Activated naive CD8-positive, alpha-beta T cell treated with anti-CD3 and anti-CD28 coated beads for 36 hours (primary cell): ENCODE data around the gene ARMH4. TPM values are rescaled to one million over a fixed set of nuclear protein-coding genes. Genes with fewer than 3 reads are reported as not detected.

Experiments
- DNase-seq: peaks from one replicate; pipeline ENCODE4 v3.0.0; 2021
- H3K27ac Mint-ChIP-seq: one replicate; pipeline ENCODE4 v1.8.0; 2022; ENCODE audit warnings: mild to moderate bottlenecking, moderate library complexity, mixed read lengths
- H3K27me3 Mint-ChIP-seq: one replicate; pipeline ENCODE4 v1.8.0; 2022; ENCODE audit warnings: mild to moderate bottlenecking, mixed read lengths
- H3K36me3 Mint-ChIP-seq: one replicate; pipeline ENCODE4 v1.8.0; 2021; ENCODE audit warnings: mild to moderate bottlenecking, mixed read lengths
- H3K4me1 Mint-ChIP-seq: one replicate; pipeline ENCODE4 v1.8.0; 2021; ENCODE audit warnings: mixed read lengths
- H3K4me3 Mint-ChIP-seq: one replicate; pipeline ENCODE4 v1.8.0; 2022; ENCODE audit warnings: mild to moderate bottlenecking, moderate library complexity, mixed read lengths
- H3K9me3 Mint-ChIP-seq: one replicate; pipeline ENCODE4 v1.8.0; 2022; ENCODE audit warnings: mixed read lengths
- total RNA-seq, 2 experiments: library from RNA; stranded (reverse); gene quantifications; one replicate each; pipeline ENCODE4 v1.2.3, GENCODE V29; 2021

The ARMH4 gene
- total RNA-seq, 2 experiments from 2014 or later, result not detected

DNA sequence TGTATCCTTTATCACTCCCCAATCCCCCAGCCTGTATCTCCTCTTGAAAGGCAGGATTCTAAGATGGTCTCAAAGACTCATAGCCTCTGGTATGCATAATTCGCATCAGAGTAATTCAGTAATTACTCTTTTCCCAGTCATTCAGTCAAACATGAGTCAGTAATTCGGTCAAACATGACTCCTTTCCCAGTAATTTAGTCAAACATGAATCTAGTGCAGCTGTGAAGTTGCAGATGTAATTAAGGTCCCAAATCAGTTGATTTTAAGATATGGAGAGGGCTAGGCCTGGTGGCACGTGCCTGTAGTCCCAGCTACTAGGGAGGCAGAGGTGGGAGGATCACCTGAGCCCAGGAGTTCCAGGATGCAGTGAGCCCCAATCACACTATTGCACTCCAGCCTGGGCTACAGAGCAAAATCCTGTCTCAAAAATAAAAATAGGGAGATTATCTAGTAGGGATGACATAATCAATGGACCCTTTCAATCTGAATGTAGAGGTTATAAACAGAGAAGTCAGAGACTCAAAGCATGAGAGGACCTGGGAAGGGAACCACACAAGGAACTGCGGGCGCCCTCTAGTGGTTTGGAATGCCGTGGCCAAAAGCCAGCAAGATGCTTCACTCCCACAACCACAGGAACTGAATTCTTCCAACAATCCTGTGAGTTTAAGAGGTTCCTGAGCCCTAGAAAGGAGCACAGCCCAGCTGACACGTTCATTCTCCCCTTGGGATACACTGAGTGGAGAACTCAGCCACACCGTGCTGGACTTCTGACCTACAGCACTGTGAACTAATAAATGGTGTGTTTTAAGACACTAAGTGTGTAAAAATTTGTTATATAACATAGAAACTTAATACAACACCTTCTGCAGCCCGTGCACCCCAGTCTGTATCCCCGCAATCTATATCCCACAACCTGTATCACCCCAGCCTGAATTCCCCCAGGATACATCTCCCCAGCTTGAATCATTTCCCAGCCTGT lies 14.3 kb upstream of the ARMH4 start:
- Mint-ChIP-seq H3K9me3 (no peaks in the 10 kb centered on the region), H3K27ac (no peak overlapping the region), H3K4me1 (no peaks in the 10 kb centered on the region), H3K36me3 (no peaks in the 10 kb centered on the region), H3K27me3 (peaks cover 8% of the 10 kb centered on the region), H3K4me3 (no peak overlapping the region)
- DNase-seq, result peak; percentile 59

DNA sequence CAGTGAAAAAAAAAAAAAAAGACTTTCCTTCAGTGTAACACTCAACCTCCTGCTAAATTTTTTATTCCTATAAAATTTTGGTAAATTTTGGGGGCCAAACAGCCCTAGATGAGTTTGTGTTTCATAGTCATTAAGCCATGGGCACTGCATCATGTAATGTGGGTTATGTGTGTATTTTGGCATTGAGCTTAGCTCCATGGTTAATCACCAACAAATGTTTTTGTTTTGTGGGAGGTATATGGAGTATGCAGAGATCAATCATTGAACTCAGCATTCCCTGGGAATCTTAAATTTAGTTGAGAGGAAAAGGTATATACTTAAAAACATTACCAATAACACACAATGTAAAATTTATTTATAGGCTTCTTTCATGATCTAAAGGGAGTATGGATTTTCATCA lies 8.5 kb upstream of the ARMH4 start:
- DNase-seq, result no peak
- H3K9me3 Mint-ChIP-seq, result no peaks in the 10 kb centered on the region
- H3K4me1 Mint-ChIP-seq, result no peaks in the 10 kb centered on the region
- peaks cover 10% of the 10 kb centered on the region for H3K27me3 Mint-ChIP-seq
- H3K36me3 Mint-ChIP-seq, result no peaks in the 10 kb centered on the region
- no peak overlapping the region for H3K27ac Mint-ChIP-seq
- H3K4me3 Mint-ChIP-seq, result no peak overlapping the region

DNA sequence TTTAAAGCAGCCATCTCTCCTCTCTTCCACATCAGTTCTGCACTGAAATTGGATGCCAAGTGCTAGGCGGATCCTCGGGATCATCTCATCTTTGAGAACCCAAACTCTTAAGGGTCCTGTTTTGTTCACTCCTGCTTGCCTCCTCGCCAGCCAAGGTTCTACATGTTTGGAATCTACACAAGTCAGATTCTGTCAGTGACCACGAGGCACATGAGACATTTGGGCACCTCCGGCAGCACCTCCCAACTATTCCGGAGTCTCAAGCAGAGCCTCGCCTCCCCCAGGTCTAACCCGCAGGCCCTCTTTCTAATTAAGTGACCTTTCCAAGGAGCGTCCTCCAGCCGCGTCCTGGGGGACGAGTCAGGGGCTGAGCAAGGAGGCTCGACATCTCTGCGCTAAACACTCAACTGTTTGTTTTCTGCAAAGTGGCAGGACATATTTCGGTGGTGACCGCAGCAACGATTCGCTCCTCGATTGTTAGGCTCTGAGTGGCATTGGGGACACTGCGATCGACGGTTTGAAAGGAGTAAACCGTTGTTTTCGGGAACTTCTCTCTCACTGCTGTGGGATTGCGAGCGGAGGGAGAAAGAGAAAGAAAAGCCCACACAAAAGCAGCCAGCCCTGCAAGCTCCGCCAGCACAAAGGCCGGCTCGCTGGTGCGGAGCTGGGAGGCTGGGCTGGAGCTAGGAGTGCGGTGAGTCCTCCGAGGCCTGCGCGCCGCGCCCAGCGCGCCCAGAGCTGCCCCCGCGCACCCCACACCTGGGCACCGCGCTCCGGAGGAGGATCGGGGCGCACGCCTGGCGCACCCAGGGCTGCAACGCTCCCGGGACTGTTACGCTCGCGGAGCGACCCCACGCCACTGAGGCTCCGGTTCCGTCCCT lies 640 bp downstream of the ARMH4 start:
- Mint-ChIP-seq H3K27ac (no peak overlapping the region), H3K9me3 (no peaks in the 10 kb centered on the region), H3K36me3 (no peaks in the 10 kb centered on the region), H3K27me3 (peaks cover 73% of the 10 kb centered on the region), H3K4me3 (peak overlapping the region; percentile 68), H3K4me1 (peaks cover 15% of the 10 kb centered on the region)
- DNase-seq, result no peak

DNA sequence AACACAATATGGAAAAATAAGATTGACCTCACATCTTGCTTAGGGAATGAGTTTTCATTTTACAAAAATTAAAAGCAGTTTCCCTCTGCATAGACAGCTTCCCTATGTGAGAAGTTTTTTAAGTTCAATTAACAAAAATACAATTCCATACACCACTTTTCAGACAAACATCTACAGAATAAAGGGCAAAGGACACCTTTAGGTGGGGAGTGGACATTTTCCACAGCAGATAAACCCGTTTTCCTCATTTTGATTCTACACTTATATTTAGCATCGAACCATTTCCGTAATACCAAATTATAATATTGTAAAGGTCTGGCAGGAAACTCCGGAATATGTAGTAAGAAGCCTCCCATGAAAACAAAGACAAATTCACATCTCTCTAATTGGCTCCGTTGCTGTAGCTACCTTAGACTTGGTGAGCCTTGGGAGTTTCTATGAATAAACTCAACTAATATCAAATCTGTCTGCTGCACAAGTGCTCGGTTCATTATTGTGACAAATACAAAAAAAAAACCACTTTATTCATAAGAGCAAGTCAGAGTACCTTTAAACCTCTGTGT lies 1.7 kb downstream of the ARMH4 start:
- peaks cover 15% of the 10 kb centered on the region for H3K4me1 Mint-ChIP-seq
- no peaks in the 10 kb centered on the region for H3K36me3 Mint-ChIP-seq
- peaks cover 69% of the 10 kb centered on the region for H3K27me3 Mint-ChIP-seq
- no peak overlapping the region for H3K4me3 Mint-ChIP-seq
- H3K9me3 Mint-ChIP-seq, result no peaks in the 10 kb centered on the region
- DNase-seq, result no peak
- H3K27ac Mint-ChIP-seq, result no peak overlapping the region

DNA sequence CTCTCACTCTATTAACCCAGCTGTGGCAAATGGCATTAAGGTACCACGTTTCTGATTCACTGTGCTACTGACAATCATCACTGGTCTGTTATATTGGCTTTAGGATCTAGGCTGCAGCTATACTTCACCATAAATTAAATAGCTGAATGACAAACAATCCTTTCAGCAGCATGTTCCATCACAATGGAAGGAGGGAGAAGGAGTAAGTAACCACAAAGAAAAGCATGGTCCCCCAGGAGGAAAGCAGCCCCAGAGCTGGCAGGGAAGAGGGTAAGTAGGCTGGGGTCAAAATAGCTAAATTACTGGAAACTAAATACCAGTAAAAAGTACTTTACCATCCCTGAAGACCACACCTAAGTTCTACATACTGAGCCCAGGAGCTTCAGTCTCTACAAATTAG lies 2.8 kb downstream of the ARMH4 start:
- H3K9me3 Mint-ChIP-seq, result no peaks in the 10 kb centered on the region
- H3K36me3 Mint-ChIP-seq, result no peaks in the 10 kb centered on the region
- no peak overlapping the region for H3K27ac Mint-ChIP-seq
- H3K4me1 Mint-ChIP-seq, result peaks cover 15% of the 10 kb centered on the region
- H3K4me3 Mint-ChIP-seq, result no peak overlapping the region
- no peak for DNase-seq
- H3K27me3 Mint-ChIP-seq, result peaks cover 64% of the 10 kb centered on the region

DNA sequence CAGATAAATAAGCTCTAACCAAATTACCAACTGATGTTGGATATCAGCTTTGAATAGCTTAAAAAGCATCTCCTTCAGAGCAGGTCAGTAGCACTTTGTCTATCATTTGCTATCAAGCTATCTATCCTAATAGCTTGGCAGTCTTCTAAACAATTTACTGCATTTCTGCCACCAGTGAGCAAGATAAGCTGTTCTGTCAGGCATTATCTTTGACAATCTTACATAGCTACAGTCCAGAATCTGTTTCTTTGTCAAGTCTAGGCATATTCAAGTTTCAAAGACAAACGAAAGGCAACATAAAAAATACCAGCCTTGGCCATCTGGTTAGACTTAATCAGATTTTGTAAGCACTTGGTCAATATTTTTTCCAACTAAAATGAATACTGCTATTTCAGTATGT lies 5.6 kb downstream of the ARMH4 start:
- H3K27me3 Mint-ChIP-seq, result peaks cover 48% of the 10 kb centered on the region

DNA sequence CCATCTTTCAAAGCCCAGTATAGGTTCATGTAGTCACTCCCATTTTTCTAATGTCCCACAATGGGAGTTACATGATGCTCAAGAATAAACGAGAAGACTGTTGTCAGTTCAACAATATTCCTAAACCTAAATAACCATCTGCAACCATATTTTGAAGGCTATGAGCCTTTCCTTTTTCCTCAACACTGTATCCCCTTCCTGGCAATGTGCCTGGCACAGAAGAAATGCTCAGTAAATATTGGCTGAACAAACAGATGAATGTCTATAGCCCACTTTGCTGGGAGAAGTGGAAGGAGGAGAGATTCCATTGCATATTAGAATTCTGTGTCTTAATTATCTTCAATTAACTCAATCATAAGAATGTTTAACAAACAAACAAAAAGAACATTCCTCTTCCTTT lies 6.1 kb downstream of the ARMH4 start:
- Mint-ChIP-seq H3K27me3 (peaks cover 43% of the 10 kb centered on the region), H3K36me3 (no peaks in the 10 kb centered on the region), H3K4me1 (peaks cover 2% of the 10 kb centered on the region)

More for the DNA sequence above, 5.6 kb downstream of the ARMH4 start:
- no peak overlapping the region for H3K27ac Mint-ChIP-seq
- DNase-seq, result no peak
- H3K4me1 Mint-ChIP-seq, result peaks cover 7% of the 10 kb centered on the region
- H3K9me3 Mint-ChIP-seq, result no peaks in the 10 kb centered on the region
- H3K4me3 Mint-ChIP-seq, result no peak overlapping the region
- H3K36me3 Mint-ChIP-seq, result no peaks in the 10 kb centered on the region

DNA sequence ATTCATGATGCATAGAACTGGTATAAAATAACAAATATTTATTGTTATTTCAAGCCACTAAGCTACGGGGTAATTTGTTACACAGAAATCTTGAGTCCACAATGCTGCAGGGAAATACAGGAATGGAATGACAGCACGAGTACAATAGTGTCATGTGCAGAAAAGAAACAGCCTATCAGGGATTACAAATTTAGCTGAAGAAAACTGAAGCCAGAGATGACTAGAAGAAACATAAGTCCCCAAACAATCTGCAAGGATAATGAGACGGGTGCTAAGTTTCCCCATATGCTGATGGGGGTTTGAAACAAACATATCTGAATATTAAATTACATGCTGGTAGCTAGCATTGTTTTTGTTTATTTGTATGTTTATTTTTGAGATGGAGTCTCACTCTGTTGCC lies 8.9 kb downstream of the ARMH4 start:
- Mint-ChIP-seq H3K4me1 (no peaks in the 10 kb centered on the region), H3K36me3 (no peaks in the 10 kb centered on the region), H3K27me3 (peaks cover 27% of the 10 kb centered on the region), H3K27ac (no peak overlapping the region), H3K9me3 (no peaks in the 10 kb centered on the region), H3K4me3 (no peak overlapping the region)
- no peak for DNase-seq

More for the DNA sequence above, 6.1 kb downstream of the ARMH4 start:
- Mint-ChIP-seq H3K4me3 (no peak overlapping the region), H3K9me3 (no peaks in the 10 kb centered on the region), H3K27ac (no peak overlapping the region)
- DNase-seq, result no peak

DNA sequence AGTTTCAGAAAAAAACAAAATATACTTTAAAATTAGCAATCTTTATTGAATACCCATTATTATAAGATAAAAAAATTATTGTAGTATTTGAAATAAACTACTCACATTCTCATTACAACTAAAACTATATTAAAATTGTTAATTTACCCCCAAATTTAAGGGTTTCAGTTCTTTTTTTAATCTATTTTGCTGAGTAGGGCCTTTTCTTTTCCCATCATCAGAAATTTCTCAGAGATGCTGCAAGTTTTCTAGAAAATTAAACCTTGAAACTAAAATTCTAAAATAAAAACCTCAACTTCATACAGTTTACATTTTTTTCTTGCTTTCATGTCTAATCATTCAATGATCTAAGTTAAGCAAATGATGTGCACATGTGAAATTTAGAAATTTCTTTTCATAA lies 10.1 kb downstream of the ARMH4 start:
- no peaks in the 10 kb centered on the region for H3K9me3 Mint-ChIP-seq
- no peak for DNase-seq
- H3K4me3 Mint-ChIP-seq, result no peak overlapping the region
- peaks cover 14% of the 10 kb centered on the region for H3K27me3 Mint-ChIP-seq
- no peaks in the 10 kb centered on the region for H3K36me3 Mint-ChIP-seq
- H3K27ac Mint-ChIP-seq, result no peak overlapping the region
- no peaks in the 10 kb centered on the region for H3K4me1 Mint-ChIP-seq

DNA sequence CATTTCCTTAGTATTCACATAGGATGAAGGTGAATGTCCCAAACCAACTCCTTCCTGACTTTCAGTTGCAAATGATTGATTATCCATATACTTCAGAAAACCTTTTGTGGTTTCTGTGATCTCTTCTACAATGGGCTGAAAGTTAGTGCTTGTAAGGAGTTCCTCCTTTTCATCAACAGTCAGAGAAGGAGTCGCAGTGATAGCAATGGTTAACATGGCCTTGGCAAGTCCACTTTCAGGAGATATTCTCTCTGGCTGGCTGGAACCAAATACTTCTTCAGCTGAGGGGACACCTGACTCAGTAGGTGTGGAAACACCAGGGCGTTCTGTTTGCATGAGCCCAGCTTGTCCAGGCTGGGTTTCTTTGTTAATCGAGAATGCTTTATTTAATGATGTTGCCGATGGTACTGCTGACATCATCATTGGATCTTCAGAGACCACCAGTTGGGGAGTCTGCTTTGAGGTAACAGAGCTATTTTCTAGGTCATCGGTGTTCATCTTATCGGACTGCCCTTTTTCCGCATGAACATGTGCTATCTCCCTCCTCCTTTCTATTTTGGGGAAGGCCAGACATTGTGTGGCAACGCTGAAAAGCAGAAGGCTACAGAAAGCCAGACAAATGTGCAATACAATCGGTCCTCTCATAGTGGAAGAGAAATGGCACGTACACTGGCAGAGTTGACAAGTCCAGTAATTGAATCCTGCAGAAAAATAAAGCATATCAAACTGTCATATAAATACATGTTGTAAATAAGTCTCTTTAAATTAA lies 13.1 kb downstream of the ARMH4 start:
- Mint-ChIP-seq H3K27me3 (peaks cover 7% of the 10 kb centered on the region), H3K27ac (no peak overlapping the region), H3K36me3 (no peaks in the 10 kb centered on the region), H3K4me3 (no peak overlapping the region), H3K9me3 (no peaks in the 10 kb centered on the region), H3K4me1 (no peaks in the 10 kb centered on the region)
- no peak for DNase-seq

DNA sequence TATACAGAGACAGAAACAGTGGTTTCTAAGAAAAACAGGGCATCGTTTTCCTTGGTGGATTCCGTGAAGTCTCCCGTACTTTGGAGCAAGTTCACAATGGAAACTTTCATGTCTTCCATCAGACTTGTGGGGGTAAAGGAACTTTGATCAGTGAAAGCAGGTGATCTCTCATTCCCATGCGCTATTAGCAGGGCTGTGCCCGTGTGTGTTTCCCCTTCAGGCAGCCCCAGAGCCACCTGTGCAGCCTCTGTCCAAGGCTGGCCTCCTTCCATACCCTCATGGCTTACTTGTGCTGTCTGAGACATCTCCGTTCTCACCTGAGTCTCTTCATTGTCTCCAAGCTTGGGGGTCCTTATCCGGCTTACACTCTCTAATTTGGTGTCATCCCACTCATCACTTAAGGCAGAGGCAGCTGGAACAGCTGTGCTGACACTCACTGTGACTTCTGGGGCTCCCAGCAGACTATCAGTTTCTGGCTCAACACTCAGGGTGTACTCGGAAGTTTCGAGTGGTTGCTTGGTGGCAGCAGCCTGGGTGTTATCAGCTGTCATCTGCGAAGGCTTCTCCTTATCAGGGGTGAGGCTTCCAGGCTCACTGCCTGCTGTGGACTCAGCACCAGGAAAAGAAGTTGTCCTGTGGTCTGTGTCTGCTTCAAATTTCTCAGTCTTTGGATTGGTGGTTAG lies 13.8 kb downstream of the ARMH4 start:
- no peak overlapping the region for H3K4me3 Mint-ChIP-seq
- peaks cover 7% of the 10 kb centered on the region for H3K27me3 Mint-ChIP-seq
- no peaks in the 10 kb centered on the region for H3K9me3 Mint-ChIP-seq
- DNase-seq, result no peak
- H3K4me1 Mint-ChIP-seq, result no peaks in the 10 kb centered on the region
- H3K36me3 Mint-ChIP-seq, result no peaks in the 10 kb centered on the region
- H3K27ac Mint-ChIP-seq, result no peak overlapping the region

DNA sequence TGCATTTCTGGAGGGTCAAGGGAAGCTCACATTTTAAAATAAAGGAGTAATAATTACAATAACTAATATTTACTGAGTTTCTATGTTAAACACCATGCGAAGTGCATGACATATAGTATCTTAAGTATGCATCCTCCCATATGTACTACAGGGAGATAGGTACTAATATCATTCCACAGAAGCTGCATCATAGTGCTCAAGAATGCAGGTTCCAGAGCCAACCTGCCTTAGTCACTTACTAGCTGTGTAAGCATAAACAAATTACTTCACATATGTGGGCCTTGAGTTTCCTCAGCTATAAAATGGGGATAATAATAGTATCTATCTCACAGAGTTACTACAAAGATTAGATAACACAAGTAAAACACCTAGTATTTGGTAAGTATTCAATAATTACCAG lies 18.3 kb downstream of the ARMH4 start:
- Mint-ChIP-seq H3K27ac (no peak overlapping the region), H3K9me3 (no peaks in the 10 kb centered on the region), H3K27me3 (no peaks in the 10 kb centered on the region), H3K36me3 (no peaks in the 10 kb centered on the region), H3K4me1 (no peaks in the 10 kb centered on the region), H3K4me3 (no peak overlapping the region)
- DNase-seq, result no peak

DNA sequence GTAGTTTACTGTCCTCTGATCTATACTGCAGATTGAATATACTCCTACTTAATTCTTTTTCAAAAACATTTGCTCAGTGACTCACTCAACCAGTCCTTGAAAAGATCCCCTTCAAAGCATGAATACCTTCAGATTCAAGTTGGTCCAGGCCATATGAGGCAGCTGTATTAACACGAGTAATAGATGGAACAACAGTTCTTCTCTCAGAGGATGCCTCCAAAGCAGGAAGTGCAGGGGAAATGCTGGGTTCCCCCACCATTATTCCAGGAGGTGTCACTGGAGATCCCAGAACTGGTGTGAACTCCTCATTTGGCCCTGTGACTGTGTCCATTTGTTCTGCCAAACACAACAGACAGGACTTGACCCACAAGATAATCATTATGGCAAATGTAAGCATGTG lies 20.6 kb downstream of the ARMH4 start:
- no peak for DNase-seq
- Mint-ChIP-seq H3K36me3 (no peaks in the 10 kb centered on the region), H3K27ac (no peak overlapping the region), H3K4me3 (no peak overlapping the region), H3K9me3 (no peaks in the 10 kb centered on the region), H3K4me1 (no peaks in the 10 kb centered on the region), H3K27me3 (no peaks in the 10 kb centered on the region)

DNA sequence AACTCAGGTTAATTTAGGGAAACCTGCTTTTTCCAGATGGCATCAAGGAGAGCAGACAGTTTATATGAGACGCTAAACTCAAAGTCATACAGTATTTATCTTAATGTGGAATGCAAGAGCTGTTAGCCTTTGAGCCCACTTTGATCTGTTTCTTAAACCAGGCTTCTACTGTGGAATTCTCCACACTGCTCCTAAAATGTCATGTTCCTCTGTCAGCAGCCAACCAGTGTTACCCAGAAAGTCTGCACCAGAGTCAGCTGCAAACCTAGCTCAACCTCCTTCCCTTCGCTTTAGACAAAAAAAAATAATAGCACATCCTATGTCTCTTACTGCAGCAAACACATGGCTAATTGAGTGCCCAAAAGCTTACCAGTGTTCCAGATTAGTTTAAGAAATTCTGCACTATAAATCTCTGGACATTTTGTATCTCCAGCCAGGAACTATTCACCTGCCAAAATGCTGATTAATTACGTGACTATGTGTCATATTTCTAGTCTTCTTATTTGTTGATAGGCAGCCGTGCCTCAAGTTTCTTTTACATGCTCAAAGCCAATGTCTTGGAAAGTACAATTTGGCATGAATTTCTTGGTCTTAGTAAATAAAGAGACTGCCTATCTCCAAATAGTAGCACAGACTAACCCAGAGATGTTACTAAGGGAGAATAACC lies 21.8 kb downstream of the ARMH4 start:
- Mint-ChIP-seq H3K9me3 (peaks cover 10% of the 10 kb centered on the region), H3K36me3 (no peaks in the 10 kb centered on the region), H3K4me1 (no peaks in the 10 kb centered on the region), H3K4me3 (no peak overlapping the region), H3K27me3 (no peaks in the 10 kb centered on the region), H3K27ac (no peak overlapping the region)
- DNase-seq, result no peak
